GM23338 (cell line): ENCODE measurements around the gene ADGRV1.

Experiments
- CREB1 ChIP-seq: fragments of 250-450 bp; sonication (Bioruptor Pico); IDR thresholded peaks from 2 replicates; pipeline ENCODE4 v1.5.0; 2020; ENCODE audit warnings: low read depth, mild to moderate bottlenecking, moderate library complexity
- CTCF ChIP-seq, 2 experiments: fragments of 200-600 bp in 1 of 2; sonication (generic) in 1 of 2; conservative IDR thresholded peaks; 2 replicates each; pipeline versions ENCODE4 v1.5.1 to v1.6.1; 2016 to 2017; ENCODE audit warnings: antibody characterized with exemption in 2 of 2, low read depth in 2 of 2, mild to moderate bottlenecking in 2 of 2, moderate library complexity in 1 of 2
- EZH2 ChIP-seq: fragments of 200-600 bp; sonication (generic); IDR thresholded peaks from one replicate; pipeline ENCODE4 v1.8.0; 2017; ENCODE audit warnings: antibody characterized with exemption, mild to moderate bottlenecking, low read depth; ENCODE audit not compliant: unreplicated experiment
- EZH2phosphoT487 ChIP-seq: fragments of 200-600 bp; sonication (generic); IDR thresholded peaks from one replicate; pipeline ENCODE4 v1.8.1; 2018; ENCODE audit warnings: antibody characterized with exemption; ENCODE audit not compliant: unreplicated experiment
- POLR2AphosphoS5 ChIP-seq: IDR thresholded peaks from 2 replicates; pipeline ENCODE4 v1.6.1; 2016; ENCODE audit warnings: antibody characterized with exemption, low read depth
- REST ChIP-seq: IDR thresholded peaks from one replicate; pipeline ENCODE4 v1.6.1; 2018; ENCODE audit warnings: antibody characterized with exemption; ENCODE audit not compliant: unreplicated experiment

GRCh38 chr5:91020065-91020800, 461.6 kb downstream of the ADGRV1 start:
- TF ChIP-seq CREB1 (CRISPR knock-in tag), result no peak
- TF ChIP-seq POLR2AphosphoS5, result no peak
- TF ChIP-seq CTCF (conservative IDR thresholded peaks at IDR 0.05; ENCODE audit: low read depth in 2 of 2), result no peak
- no peak for TF ChIP-seq REST
- no peak for TF ChIP-seq EZH2
- TF ChIP-seq EZH2phosphoT487, result no peak
